ENCODE results near the gene OSBPL6. TPM values are rescaled to one million over a fixed set of nuclear protein-coding genes. Genes with fewer than 3 reads are reported as not detected.

OSBPL6 gene
- total and polyA plus RNA-seq, 9 of the 15 experiments (the other 6 are each of a cell fraction or from before 2014, with no cell fraction given): 3.4 to 12.7 (median 9.3) TPM

DNA sequence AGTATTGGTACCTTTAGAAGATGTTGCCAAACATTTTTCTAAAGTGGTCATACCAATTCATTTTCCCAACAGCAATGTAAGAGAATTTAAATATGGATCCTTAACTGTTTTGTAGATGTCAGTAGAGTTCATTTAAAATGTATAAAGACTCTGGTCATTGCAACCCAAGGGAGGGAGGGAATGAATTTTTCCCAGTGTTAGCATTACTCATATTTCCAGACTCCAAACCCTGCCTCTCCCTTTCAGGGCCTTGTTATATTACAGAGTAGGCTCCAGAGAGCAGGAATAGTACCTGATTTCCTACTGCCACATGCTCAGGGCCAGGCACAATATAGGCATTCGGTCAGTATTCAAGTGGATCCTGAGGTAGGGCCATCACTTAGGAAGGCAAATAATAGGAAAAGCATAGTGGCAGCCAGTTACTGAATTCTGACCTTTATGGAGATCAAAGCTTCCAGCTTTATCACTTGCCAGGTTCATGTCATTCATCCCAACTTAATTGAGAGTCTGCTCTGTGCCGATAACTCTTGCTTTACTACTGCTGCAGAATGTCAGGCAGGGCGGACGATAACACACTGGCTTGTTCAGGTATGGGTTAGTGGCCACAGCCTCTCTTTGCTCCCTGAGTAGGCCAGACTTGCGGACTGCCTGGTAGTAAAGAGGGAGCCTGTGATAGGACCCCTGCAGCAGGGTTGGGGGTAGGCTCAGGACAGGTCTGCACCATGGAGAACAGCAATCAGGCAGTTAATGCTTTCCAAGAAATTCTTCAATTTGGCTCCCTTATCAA, 75.3 kb downstream of the OSBPL6 start (continued):
- TF ChIP-seq HMG20B (CRISPR knock-in tag; IDR thresholded peaks at IDR 0.05) (no peak), BHLHE40 (IDR thresholded peaks at IDR 0.05; ENCODE audit: low read length) (peak; percentile 68), ZKSCAN1 (IDR thresholded peaks at IDR 0.05; ENCODE audit: low read depth, low read length) (0 out of 2 replicates have a peak, but pooled peaks have one; percentile 36), NFIC (IDR thresholded peaks at IDR 0.05) (peak; percentile 92), ZNF282 (CRISPR knock-in tag; IDR thresholded peaks at IDR 0.05) (no peak), MEF2D (tag; conservative IDR thresholded peaks at IDR 0.05; ENCODE audit: low read depth) (no peak; the same call in 1 of the 2 replicates), ESRRA (IDR thresholded peaks at IDR 0.05; ENCODE audit: borderline replicate concordance, low read depth) (peak; percentile 60), NR1H2 (CRISPR knock-in tag; IDR thresholded peaks at IDR 0.05) (no peak), TCF7L2 (IDR thresholded peaks at IDR 0.05; ENCODE audit: low read depth, low read length) (peak; percentile 76; the same call in 1 of the 2 replicates), BCOR (IDR thresholded peaks at IDR 0.05) (peak; percentile 87), ETS2 (tag; IDR thresholded peaks at IDR 0.05; ENCODE audit: borderline replicate concordance, poor library complexity, severe bottlenecking) (no peak), NFYB (IDR thresholded peaks at IDR 0.05; ENCODE audit: extremely low read depth, insufficient read length) (no peak), ZNF224 (CRISPR knock-in tag; IDR thresholded peaks at IDR 0.05) (no peak), STAT5A (IDR thresholded peaks at IDR 0.05; ENCODE audit: borderline replicate concordance, low read length) (peak; percentile 94), PRPF4 (IDR thresholded peaks at IDR 0.05; ENCODE audit: insufficient read depth, low read depth, low read length, poor library complexity, severe bottlenecking) (no peak), MAFF (IDR thresholded peaks at IDR 0.05; ENCODE audit: low read length) (no peak), HEY1 (CRISPR knock-in tag; IDR thresholded peaks at IDR 0.05; ENCODE audit: borderline replicate concordance) (no peak), MYC (IDR thresholded peaks at IDR 0.05; ENCODE audit: low read depth, low read length) (peak; percentile 33; the same call in 1 of the 2 replicates), MYC (CRISPR knock-in tag; IDR thresholded peaks at IDR 0.05; ENCODE audit: borderline replicate concordance, low read depth) (no peak)
- TF ChIP-seq, protein P1, sequence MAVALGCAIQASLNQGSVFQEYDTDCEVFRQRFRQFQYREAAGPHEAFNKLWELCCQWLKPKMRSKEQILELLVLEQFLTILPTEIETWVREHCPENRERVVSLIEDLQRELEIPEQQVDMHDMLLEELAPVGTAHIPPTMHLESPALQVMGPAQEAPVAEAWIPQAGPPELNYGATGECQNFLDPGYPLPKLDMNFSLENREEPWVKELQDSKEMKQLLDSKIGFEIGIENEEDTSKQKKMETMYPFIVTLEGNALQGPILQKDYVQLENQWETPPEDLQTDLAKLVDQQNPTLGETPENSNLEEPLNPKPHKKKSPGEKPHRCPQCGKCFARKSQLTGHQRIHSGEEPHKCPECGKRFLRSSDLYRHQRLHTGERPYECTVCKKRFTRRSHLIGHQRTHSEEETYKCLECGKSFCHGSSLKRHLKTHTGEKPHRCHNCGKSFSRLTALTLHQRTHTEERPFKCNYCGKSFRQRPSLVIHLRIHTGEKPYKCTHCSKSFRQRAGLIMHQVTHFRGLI (CRISPR knock-in tag; IDR thresholded peaks at IDR 0.05): no peak
- TF ChIP-seq, protein P2, sequence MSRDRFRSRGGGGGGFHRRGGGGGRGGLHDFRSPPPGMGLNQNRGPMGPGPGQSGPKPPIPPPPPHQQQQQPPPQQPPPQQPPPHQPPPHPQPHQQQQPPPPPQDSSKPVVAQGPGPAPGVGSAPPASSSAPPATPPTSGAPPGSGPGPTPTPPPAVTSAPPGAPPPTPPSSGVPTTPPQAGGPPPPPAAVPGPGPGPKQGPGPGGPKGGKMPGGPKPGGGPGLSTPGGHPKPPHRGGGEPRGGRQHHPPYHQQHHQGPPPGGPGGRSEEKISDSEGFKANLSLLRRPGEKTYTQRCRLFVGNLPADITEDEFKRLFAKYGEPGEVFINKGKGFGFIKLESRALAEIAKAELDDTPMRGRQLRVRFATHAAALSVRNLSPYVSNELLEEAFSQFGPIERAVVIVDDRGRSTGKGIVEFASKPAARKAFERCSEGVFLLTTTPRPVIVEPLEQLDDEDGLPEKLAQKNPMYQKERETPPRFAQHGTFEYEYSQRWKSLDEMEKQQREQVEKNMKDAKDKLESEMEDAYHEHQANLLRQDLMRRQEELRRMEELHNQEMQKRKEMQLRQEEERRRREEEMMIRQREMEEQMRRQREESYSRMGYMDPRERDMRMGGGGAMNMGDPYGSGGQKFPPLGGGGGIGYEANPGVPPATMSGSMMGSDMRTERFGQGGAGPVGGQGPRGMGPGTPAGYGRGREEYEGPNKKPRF (IDR thresholded peaks at IDR 0.05; ENCODE audit: low read depth, low read length): no peak
- TF ChIP-seq, protein P3, sequence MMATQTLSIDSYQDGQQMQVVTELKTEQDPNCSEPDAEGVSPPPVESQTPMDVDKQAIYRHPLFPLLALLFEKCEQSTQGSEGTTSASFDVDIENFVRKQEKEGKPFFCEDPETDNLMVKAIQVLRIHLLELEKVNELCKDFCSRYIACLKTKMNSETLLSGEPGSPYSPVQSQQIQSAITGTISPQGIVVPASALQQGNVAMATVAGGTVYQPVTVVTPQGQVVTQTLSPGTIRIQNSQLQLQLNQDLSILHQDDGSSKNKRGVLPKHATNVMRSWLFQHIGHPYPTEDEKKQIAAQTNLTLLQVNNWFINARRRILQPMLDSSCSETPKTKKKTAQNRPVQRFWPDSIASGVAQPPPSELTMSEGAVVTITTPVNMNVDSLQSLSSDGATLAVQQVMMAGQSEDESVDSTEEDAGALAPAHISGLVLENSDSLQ (IDR thresholded peaks at IDR 0.05): peak; percentile 90
- TF ChIP-seq, protein P4, sequence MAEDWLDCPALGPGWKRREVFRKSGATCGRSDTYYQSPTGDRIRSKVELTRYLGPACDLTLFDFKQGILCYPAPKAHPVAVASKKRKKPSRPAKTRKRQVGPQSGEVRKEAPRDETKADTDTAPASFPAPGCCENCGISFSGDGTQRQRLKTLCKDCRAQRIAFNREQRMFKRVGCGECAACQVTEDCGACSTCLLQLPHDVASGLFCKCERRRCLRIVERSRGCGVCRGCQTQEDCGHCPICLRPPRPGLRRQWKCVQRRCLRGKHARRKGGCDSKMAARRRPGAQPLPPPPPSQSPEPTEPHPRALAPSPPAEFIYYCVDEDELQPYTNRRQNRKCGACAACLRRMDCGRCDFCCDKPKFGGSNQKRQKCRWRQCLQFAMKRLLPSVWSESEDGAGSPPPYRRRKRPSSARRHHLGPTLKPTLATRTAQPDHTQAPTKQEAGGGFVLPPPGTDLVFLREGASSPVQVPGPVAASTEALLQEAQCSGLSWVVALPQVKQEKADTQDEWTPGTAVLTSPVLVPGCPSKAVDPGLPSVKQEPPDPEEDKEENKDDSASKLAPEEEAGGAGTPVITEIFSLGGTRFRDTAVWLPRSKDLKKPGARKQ (CRISPR knock-in tag; IDR thresholded peaks at IDR 0.05): no peak
